ENCODE results near the gene LLGL2.

LLGL2 gene

DNA sequence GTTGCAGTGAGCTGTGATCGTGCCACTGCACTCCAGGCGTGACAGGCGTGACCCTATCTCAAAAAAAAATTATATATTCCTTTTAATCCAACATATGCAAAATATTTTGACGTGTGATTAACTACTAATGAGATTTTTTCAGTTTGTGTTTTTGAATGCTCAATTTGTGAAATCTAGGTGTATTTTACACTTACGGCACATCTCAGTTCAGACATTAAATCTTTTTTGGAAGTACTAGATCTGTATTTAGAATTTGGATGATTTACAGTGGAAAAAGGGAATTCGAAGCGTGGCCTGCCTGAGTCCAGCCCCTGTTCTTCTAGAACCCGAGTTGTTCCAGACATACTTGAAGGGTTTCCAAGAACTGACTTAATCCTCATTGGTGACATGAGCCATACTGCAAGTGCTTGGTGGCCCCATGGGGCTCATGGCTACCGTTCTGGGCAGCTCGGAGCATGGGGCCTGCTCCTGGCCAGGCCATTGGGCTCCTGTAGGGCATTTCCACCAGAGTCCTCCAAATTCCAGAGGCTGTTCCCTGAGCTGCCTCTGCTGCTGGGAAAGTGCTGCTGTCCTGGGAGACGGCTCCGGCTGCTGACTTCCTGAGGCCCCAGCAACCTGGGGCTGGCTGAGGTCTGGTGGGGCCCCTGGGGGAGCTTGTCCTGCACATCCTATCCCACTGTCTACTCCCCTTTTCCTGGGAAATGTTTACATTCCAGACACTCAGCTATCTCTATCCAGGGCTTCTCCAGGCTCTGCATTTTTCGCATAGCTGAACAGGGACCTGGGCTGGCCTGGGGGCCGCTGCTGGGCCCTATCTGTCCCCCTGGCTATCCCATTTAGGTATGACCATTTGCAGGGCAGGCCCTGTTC lies 27.2 kb downstream of the LLGL2 start:
- no peak for DNase-seq

DNA sequence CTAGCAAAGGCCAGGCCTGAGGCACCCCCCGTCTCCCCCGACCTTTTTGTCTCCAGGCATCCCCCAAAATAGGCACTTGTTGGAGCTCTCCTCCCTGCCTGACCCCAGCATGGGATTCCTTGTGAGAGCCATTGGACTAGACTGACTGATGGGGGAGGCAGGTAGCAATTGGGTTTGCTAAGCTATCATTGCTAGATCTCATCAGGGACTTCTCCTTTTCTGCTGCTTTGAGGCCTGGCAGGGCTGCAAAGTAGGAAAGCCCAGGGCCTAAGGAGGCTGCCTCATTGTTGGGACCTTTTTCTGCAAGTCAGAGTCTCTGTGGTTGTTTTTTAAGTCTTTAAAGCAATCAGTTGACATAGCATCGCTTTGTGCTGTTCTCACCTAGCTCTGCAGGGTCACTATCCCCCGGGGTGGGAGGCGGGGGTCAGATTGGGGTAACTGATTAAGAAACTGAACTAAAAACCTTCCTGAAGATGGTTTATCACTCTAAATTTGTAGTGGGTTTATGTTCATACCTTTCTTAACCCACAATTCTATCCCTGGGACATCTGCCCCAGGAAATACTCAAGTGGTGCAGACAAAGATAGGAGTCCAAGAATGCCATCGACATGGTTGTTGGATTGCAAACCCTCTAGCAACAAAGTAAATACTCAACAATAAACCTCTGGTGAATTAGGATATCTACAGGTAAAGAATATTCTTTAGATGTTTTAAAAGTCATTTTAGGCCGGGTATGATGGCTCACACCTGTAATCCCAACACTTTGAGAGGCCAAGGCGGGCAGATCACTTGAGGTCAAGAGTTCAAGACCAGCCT lies 28.0 kb downstream of the LLGL2 start:
- DNase-seq = no peak

DNA sequence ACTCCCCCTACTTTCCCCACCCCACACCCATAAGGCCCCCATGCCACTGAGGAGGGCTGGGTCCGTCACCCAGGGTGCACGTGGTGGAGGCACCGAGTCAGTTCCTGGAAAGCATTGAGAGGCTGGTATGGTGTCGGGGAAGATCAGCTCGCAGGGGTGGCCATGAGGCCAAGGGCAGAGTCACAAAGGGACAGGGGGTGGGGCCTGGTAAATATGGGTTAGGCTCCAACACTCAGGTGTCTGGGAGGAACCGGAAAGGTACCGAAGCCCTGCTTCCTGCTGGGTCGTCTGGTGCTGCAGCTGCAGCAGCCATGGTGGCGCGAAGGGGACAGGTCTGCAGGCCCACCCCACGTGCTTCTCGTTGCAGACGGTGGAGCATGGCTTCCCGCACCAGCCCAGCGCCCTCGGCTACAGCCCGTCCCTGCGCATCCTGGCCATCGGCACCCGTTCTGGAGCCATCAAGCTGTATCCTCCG lies 30.2 kb downstream of the LLGL2 start:
- no peak for DNase-seq

DNA sequence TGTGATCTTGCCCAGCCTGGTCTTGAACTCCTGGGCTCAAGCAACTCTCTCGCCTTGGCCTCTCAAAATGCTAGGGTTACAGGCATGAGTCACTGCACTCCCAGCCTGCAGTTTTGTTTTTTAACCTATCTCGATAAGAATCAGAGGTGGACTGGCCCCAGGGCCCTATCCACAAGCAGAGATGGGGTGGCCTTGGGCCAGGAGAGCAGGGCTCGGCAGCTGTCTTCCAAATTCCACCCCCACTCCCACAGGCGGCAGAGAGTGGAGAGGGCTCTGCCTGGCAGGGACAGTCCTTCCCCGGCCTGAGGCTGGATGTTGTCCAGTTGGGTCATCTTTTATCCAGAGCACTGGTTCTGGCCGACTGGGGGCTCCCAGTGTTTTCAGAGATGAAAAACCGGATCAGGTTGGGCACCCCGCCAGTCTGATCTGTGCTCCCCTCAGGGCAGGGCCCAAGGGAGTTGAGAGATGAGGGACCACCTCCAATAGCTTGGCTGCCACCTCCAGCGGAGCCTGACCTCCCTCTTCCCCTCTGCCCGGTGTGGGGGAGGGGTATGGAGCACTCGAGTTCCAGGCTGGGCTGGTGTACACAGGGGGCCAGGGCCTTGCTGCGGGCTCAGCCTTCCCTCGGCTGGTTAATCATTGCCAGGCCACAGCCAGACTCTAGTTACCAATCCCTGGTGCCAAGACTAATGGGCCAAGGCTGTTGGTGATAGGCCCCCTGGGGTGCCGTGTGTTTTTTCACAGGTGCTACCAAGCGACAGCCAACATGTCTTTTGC lies 31.8 kb downstream of the LLGL2 start:
- DNase-seq = no peak

DNA sequence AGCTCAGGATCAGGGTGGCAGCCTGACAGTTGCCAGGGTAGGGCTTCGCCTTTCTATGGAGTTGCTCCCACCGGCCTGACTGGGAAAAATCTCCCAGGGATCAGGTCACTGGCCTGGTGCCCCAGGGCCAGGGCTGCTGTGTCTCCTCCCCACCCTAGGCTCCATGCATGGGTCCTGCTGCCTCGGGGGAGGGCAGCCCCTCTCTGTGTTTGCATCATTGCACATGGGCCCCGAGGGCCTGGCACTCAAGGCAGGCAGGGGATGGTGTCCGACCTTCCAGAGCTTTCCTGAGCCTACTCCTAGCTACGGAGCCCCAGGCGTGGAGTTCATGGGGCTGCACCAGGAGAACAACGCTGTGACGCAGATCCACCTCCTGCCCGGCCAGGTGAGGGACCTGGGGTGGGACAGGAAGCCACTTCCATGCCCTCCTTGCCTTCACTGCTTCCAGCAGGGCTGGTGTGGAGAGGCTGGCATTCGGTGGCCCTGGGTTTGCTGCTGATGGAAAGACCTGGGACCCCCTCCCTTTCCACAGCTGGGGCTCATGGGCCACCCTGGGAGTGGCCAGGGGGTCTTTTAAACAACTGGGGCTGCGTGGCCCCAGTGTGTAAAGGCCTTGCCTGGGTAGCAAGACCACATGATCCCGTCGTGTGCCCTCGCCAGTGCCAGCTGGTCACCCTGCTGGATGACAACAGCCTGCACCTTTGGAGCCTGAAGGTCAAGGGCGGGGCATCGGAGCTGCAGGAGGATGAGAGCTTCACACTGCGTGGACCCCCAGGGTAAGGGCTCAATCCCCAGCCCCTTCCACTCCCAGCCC lies 32.6 kb downstream of the LLGL2 start:
- no peak for DNase-seq

DNA sequence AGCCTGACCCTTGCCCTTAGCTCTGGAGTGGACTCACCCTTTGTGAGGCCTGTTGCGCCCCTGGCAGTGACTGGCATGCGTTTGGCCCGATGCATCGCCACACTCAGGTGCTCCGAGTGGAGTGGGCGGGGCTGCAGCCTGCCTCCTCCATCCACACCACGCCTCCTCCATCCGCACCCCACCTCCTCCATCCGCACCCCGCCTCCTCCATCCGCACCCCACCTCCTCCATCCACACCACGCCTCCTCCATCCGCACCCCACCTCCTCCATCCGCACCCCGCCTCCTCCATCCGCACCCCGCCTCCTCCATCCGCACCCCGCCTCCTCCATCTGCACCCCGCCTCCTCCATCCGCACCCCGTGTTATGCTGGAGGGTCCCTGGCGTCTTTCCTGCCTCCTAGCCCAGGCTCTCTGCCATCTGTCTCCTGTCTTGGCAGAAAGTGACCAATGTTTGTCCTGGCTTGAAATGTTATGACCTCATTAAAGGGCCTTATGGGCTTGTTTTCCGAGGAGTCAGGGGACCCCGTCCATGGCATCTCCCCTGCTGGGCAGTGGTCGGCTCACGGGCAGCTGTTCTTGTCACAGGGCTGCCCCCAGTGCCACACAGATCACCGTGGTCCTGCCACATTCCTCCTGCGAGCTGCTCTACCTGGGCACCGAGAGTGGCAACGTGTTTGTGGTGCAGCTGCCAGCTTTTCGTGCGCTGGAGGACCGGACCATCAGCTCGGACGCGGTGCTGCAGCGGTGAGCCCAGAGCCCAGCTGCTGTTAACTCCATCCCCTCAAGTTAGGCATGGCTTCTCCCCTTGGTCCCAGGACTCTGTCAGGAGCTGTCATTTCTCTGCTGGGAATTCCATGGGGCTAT lies 33.4 kb downstream of the LLGL2 start:
- DNase-seq = no peak

DNA sequence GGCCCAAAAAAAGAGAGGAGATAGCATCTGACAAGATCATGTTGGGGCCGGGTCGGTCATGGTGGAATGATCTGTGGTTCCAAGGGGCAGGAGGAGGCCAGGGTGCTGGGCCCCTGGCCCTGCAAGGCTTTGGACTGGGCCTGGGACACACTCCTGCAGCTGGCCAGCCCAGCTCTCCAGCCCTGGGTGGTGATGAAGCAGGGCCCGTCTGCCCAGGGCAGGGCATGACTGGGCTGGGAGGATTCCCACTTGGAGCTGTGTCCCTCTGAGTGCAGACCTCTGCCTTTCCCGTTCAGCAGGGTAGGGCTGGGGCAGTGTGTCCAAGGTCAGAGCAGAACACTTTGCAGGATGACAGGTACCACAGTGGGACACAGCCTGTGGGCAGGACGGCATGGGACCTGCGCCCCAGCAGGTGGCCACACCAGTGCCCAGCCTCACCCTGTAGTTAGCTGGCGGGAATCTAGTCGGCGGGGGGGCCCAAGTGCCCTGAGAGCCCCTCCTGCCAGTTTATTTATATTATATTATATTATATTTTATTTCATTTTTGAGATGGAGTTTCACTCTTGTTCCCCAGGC lies 34.5 kb downstream of the LLGL2 start:
- no peak for DNase-seq

DNA sequence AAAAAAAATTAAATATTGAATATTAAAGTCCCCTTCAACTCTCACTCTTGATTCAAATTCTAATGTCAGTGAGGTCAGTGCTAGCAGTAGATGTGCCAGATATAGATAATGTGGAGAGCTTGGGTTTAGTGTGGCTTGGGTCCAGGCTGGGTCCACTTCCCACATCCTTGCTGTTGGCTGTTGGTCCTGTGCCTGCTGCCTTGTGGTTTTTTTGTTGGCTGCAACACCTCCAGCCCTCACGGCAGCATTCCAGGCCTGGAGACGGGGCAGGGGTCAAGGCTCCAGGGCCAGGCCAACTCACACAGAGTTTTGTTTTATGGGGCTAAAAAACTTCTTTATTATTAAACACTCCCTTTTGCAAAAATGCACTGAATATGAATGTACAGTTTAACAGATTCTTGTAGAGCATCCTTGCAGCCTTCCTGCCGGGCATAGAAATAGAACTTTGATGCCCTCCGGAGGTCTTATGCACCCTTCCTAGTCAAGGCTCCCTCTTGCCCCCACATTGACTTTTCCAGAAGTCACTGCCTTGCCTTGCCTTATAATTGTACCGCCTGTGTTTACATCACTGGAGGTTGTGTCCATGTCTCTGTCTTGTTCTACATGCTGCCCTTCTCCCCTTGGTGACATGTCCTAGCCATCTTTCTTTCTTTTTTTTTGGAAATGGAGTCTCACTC lies 36.6 kb downstream of the LLGL2 start:
- DNase-seq = no peak

DNA sequence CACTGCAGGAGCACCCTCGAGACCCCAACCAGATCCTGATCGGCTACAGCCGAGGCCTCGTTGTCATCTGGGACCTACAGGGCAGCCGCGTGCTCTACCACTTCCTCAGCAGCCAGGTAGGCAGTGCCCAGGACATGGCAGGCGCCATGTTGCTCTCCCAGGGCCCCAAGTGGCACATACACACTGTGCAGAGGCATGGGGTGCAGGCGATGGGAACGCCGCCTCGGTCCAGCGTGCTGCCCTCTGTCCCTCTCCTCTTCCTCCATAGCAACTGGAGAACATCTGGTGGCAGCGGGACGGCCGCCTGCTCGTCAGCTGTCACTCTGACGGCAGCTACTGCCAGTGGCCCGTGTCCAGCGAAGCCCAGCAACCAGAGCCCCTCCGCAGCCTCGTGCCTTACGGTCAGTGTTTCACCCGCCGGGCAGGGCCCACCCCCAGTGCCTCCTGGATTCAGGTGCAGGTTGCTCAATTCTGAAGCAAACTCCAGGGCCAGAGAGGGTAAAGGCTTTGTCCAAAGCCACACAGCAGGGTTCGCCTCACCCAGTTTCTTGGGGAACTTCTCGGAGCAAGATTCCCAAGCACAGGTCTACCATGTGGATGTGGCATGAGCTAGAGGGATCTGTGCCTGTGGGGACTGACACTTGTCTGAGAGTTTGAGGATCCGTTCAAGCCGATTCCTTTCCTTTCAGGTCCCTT lies 37.7 kb downstream of the LLGL2 start:
- no peak for DNase-seq

DNA sequence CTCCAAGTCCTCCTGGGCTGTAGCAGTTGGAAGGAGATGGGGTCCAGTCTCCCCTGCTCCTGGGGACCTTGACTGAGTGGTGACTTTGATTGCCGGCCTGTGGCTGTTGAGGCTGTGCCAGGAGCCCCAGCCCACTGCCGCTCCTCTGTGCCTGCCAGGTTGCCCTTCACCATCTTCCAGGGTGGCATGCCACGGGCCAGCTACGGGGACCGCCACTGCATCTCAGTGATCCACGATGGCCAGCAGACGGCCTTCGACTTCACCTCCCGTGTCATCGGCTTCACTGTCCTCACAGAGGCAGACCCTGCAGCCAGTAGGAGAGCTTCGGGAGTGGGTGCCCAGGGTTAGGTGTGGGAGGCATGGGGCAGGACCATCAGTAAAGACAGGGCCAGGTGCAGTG lies 38.7 kb downstream of the LLGL2 start:
- no peak for DNase-seq

DNA sequence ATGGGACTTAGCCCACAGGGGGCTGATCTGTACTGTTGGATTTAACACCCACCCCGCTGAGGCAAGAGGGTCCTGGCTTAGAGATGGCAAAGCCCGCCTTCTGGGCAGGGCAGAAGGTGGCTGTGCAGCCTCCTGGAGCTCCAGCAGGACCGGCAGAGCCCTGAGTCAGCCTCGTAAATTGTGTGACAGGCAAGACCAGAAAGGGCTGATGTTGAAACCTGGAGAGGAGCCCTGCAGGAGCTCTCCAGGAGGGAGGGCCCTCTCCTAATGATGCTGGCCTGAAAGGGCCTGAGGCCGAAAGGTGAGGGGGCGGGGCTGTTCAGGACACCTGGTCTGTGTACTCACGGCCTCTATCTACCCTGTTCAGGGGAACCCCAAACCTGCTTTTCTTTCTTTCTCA lies 39.6 kb downstream of the LLGL2 start:
- no peak for DNase-seq

DNA sequence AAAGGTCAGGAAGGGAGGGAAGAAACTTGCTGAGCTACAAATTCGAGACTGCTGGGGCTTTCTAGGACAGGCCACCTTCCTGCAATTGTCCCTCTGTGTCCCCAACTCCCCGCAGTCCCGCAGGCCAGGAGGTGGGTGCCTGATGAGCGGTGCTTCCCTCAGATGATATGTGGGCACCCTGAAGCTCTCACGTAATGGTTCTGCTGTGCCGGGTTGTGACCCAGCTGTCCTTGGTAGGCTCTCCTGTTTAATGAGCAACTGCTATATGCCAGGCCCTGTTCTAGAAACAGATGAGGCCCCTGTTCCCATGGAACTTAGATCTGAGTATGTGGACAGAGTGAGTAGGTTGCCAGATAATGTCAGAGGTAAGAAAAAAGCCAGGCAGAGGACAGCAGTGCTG lies 40.1 kb downstream of the LLGL2 start:
- DNase-seq = no peak

DNA sequence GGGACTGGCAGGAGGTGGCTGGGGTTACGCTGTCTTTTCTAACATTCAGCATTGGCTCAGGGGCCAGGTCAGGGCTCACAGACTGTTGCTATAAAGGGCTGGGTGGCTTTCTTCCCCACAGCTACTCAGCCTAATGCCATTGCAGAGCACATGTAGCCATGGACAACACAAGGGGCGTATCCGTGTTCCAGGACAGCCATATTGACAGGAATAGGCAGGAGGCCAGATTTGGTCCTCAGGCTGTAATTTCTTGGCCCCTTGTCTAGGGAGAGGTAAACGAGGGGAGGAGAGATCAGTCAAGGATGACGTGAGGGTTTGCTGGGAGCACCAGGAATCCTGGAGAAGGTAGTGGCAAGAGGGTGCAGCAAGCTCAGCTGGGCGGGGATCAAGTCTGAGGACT lies 40.9 kb downstream of the LLGL2 start:
- DNase-seq = no peak

DNA sequence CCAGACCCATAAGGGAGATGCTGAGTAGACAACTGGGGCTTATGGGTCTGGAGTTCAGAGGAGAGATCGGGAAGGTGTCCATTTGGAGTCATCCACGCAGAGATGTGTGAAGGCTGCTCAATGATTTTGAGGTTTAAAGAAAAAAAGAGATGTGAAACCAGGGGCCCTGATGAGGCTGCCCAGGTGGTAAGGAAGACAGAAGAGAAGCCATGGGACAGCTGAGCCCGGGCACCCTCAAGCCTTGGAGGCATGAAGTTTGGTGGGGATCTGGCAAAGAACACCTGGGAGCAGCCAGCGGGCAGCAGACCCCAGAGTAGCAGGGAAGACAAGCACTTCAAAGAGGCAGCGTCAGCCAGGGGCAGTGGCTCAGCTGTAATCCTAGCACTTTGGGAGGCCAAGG lies 41.3 kb downstream of the LLGL2 start:
- DNase-seq = no peak

DNA sequence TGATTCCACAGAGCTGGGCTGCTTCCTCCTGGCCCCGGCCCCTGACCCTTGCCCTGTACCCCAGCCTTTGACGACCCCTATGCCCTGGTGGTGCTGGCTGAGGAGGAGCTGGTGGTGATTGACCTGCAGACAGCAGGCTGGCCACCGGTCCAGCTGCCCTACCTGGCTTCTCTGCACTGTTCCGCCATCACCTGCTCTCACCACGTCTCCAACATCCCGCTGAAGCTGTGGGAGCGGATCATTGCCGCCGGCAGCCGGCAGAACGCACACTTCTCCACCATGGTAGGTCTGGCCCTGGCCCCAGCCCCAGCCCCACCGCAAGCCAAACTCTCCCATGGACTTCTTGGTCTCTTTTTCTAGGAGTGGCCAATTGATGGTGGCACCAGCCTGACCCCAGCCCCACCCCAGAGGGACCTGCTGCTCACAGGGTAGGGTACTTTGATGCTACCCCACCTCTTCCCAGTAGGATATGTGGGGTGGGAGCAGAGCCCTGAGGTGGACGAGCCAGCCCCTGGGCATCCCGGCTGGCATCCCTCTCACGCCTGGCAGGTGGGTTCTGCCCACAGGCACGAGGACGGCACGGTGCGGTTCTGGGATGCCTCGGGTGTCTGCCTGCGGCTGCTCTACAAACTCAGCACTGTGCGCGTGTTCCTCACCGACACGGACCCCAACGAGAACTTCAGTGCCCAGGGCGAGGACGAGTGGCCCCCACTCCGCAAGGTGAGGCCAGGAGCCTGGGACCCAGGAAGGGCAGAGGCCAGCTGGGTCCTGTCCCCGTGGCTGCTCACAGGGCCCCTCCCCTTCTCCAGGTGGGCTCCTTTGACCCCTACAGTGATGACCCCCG lies 43.1 kb downstream of the LLGL2 start:
- no peak for DNase-seq

DNA sequence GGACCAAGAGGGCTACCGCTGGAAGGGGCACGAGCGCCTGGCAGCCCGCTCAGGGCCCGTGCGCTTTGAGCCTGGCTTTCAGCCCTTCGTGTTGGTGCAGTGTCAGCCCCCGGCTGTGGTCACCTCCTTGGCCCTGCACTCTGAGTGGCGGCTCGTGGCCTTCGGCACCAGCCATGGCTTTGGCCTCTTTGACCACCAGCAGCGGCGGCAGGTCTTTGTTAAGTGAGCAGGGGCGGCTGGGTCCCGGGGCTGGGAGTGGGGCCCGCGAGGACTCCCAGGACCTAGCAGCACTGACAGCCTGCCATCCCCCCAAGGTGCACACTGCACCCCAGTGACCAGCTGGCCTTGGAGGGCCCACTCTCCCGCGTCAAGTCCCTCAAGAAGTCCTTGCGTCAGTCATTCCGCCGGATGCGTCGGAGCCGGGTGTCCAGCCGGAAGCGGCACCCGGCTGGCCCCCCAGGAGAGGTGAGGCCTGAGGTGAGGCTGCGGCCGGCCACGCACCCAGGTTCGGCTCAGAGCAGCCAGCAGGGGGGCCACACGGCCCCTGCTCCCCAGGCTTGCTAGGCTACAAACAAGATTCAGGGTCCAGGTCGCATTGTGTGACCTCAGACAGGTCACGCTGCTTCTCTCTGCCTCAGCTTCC lies 44.7 kb downstream of the LLGL2 start:
- no peak for DNase-seq

DNA sequence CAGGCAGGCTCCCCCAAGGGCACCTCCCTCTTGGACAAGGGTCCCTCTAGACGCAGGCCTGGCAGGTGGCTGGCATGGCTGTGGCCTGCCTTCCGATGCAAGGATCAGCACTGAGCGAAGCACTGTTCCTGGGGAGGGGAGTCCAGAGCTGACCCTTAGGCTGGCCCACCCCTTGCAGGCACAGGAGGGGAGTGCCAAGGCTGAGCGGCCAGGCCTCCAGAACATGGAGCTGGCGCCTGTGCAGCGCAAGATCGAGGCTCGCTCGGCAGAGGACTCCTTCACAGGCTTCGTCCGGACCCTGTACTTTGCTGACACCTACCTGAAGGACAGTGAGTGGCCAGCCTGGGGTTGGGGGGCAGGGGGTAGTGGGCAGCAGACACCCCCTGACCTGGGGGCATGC lies 45.3 kb downstream of the LLGL2 start:
- no peak for DNase-seq

DNA sequence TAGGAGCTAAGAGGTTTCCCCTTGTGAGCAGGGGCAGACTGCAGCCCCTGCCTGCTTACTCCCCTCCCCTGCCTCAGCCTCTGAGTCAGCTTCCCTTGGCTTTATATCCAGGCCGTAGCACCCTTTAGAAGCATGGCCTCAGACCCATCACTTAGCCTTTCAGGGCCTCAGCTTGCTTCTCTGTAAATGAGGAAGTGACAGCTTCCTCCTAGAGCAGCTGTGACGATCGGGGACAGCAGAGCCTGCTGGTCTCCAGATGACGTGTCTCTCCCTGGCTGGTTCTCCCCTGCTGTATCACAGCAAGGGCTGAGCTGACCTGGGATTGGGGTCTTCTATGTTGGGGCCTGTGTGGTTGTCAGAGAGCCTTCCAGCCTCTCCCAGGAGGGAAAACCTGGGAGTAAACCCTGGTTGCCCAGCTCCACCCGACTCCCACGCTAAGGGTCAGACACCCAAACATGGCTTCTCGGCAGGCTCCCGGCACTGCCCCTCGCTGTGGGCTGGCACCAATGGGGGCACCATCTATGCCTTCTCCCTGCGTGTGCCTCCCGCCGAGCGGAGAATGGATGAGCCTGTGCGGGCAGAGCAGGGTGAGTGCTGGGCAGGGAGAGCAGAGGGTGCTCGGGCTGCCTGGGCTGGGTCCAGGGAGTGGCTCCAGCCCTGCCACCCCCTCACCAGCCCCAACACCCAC lies 45.8 kb downstream of the LLGL2 start:
- DNase-seq = no peak
